ENCODE results near the gene DTNBP1.

Gene DTNBP1

DNA sequence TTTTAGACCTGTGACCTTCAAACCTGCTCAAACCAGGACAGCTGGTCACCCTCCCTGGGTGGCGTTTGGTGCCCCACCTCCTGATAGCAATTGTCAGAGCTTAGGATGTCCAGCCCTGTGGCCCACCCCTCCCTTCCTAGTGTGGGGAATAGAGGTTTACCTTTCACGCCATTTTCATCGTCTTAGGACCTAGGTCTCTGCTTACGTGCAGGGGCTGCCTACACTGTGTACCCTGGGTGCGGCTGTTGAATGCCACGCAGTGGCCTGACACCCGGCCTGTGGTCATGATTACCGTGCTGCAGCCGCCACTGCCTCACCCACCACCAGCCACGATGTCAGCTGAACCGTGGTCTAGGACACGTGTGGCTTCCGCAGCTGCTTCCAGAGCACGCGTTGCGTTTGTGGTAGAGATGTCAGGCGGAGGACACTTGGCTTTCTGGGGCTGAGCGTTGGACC, 157.3 kb downstream of the DTNBP1 start:
- in situ Hi-C loops (cut with HindIII; ENCODE audit: low sequenced_read_pairs) = no loop called here
- no peak for DNase-seq (ENCODE audit: low read depth, low spot score)
- no peak overlapping the region for H3K4me3 ChIP-seq (ENCODE audit: low read depth, low read length)
- TF ChIP-seq, protein P1, sequence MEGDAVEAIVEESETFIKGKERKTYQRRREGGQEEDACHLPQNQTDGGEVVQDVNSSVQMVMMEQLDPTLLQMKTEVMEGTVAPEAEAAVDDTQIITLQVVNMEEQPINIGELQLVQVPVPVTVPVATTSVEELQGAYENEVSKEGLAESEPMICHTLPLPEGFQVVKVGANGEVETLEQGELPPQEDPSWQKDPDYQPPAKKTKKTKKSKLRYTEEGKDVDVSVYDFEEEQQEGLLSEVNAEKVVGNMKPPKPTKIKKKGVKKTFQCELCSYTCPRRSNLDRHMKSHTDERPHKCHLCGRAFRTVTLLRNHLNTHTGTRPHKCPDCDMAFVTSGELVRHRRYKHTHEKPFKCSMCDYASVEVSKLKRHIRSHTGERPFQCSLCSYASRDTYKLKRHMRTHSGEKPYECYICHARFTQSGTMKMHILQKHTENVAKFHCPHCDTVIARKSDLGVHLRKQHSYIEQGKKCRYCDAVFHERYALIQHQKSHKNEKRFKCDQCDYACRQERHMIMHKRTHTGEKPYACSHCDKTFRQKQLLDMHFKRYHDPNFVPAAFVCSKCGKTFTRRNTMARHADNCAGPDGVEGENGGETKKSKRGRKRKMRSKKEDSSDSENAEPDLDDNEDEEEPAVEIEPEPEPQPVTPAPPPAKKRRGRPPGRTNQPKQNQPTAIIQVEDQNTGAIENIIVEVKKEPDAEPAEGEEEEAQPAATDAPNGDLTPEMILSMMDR (IDR thresholded peaks at IDR 0.05; ENCODE audit: low read depth, low read length) = no peak

DNA sequence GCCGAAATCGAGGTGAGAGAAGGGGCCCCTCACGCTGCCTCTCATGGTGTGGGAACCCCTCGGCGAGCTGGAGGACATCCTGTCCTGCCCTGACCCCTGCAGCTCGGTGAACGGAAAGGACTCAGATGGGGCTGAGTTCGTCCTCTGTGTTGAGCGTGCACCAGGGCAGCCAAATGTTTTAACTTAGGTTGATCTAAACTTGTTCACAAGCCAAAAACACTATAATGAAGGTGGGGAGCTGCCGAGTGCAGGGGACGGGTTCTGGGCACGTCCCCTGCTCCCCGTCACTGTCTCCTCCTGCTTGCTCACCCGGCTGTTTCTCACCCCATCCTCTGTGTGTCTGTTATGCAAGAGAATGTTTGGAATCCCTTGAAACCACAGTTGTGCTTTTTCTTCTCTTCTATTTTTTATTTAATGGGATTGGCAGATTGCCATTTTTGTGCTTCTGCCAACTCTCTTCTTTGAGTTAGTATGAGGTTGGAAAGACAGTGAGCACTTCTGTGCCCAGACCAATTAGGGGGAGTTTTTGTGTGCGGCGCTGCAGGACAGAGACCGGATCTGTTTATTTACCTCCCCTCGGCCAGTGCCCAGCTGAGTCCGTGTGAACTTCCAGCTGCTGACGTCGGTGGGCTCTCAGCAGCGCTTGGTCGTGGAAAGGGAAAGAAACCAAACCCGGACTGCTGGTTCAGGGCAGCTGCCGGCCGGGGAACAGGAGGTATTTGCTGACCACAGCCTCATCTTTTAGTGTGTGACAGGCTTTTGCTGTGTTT, 158.1 kb downstream of the DTNBP1 start:
- H3K4me3 ChIP-seq (ENCODE audit: low read depth, low read length) = no peak overlapping the region
- in situ Hi-C loops (cut with HindIII; ENCODE audit: low sequenced_read_pairs) = no loop called here
- TF ChIP-seq, protein P1 (IDR thresholded peaks at IDR 0.05; ENCODE audit: low read depth, low read length) = peak; percentile 15
- DNase-seq (ENCODE audit: low read depth, low spot score) = peak; percentile 99

DNA sequence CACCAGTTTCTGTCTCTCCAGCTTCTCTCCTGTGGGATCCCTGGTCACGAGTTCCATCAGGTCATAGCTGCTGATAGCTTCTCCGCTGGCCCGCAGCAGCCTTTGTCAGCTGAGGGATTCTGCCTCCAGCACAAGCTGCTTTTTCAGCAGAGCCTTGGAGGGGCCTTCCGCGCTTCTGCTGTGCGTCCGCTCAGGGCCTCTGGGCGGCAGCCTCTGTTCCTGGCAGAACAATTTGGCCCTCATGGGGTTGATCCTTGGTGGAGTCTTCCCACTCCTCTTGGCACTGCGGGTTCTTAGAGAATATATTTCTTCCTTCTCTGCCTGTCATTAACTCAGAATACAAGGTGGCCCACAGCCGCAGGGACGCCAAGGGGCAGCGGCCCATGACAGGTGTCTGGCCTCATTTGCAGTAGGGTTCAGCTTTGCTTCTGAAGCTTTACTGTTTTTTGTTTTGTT, 158.8 kb downstream of the DTNBP1 start:
- peak; percentile 55 for DNase-seq (ENCODE audit: low read depth, low spot score)
- no peak overlapping the region for H3K4me3 ChIP-seq (ENCODE audit: low read depth, low read length)
- in situ Hi-C loops (cut with HindIII; ENCODE audit: low sequenced_read_pairs) = no loop called here
- TF ChIP-seq, protein P1 (IDR thresholded peaks at IDR 0.05; ENCODE audit: low read depth, low read length) = peak; percentile 38

DNA sequence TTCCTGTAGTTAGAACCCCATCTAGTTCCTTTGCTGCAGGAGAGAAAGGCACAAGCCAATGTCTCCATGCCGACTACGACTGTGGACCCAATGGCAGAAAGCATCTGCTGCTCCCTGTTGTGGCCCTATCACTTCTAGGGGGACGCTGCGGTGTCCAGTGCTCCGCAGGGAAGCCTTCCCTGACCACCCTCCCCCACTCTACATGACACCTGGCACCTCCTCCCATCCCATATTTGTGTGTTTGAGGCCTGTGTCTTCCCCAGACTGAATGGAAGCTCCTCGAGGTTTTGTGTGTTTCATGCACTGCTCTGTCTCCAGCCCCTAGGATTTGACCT, 159.5 kb downstream of the DTNBP1 start:
- no peak overlapping the region for H3K4me3 ChIP-seq (ENCODE audit: low read depth, low read length)
- in situ Hi-C loops (cut with HindIII; ENCODE audit: low sequenced_read_pairs) = no loop called here
- DNase-seq (ENCODE audit: low read depth, low spot score) = no peak
- TF ChIP-seq, protein P1 (IDR thresholded peaks at IDR 0.05; ENCODE audit: low read depth, low read length) = no peak

DNA sequence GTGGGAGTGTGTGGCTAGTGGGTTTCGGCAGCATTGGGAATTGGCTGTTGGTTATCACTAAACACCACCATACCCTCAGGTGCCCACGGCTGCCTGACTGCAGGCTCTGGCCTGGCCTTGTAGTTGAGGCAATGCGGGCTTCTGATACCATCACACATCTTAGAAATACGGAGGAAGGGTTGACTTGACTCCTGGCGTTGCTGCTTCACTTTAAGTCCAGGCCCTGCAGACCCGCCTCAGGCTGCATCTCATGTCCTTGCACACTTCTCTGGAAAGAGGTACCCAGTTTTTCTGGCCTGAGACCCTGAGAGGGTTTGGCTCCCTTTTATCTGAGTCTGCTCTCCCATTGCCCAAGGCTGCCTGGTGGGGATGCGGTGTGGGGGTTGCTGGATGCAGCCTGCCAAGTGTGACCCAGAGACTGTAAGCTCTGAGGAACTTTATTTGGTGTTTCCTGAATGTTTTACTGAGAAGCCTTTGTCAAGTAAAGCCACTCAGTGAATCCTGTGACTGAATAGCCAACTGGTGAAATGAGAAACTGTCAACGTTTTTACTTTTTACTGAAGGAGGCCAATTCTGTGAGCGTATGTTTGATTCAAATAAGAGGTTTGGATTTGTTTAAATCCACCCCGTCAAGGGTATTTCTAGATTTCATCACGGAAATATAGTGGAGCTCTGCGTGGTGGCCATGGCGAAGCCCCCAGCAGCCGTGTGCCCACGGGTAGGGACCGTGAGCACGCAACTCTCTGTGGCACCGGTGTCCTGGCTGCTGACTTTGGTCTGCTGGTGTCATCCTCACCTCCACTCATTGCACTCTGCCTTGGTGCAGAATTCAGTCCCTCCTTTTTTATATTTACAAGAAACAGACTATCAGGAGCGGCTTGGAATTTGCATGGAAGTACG, 160.1 kb downstream of the DTNBP1 start:
- DNase-seq (ENCODE audit: low read depth, low spot score) = no peak
- in situ Hi-C loops (cut with HindIII; ENCODE audit: low sequenced_read_pairs) = no loop called here
- TF ChIP-seq, protein P1 (IDR thresholded peaks at IDR 0.05; ENCODE audit: low read depth, low read length) = no peak
- no peak overlapping the region for H3K4me3 ChIP-seq (ENCODE audit: low read depth, low read length)

DNA sequence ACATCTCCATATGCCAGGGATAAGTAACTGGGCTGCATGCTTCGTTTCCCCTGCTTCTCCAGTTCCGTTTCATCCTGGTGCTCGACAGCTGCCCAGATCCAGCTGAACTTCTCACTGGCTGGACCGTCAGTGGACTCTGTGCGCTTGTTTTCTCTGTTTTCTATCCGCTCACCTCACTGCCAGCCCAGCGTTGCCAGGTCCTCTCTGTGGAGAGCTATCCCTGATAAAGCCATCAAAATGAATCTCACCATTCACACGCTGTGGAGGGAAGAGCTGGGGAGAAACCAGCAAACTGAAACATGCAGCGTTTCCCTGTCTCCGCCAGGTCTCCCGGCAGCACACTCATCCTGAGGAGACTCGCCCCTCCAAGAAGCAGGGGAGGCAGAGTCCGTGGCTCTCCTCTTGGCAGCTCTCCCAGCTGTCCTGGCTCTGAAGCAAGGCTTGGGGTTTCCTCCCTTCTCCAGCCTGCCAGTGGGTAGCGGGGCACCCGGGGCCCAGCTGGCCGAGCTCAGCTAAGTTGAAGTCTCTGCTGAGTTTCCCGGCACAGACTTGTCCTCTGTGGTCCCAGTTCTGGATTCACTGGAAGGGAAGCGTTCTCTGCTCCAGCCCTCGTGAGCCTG, 160.9 kb downstream of the DTNBP1 start:
- DNase-seq (ENCODE audit: low read depth, low spot score) = peak; percentile 87
- in situ Hi-C loops (cut with HindIII; ENCODE audit: low sequenced_read_pairs) = no loop called here
- TF ChIP-seq, protein P1 (IDR thresholded peaks at IDR 0.05; ENCODE audit: low read depth, low read length) = no peak

More for the DNA sequence above, 160.9 kb downstream of the DTNBP1 start:
- no peak overlapping the region for H3K4me3 ChIP-seq (ENCODE audit: low read depth, low read length)
